Ammon's horn (tissue), 1 donor: ENCODE data around the gene SPIB.
"Not testable (repeated sequence)": the region's sequence is repeated elsewhere in the genome, so short reads cannot be mapped to it uniquely, and the experiment has no call there.

Source experiments
- DNase-seq: peaks from one replicate; pipeline ENCODE4 v3.0.0-alpha.2; 2016; ENCODE audit warnings: low spot score

SPIB gene

DNA sequence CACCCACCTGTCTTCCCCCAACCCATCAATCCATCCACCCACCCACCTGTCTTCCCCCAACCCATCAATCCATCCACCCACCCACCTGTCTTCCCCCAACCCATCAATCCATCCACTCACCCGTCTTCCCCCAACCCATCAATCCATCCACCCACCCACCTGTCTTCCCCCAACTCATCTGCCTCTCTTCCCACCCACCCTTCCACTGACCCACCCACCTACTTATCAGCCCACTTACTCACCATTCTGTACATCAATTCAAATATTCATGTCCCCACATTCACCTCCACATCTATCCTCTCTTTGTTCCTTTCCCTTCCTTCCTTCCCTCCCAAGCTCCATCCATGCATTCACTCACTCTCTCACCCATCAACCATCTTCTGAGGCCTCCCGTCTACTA lies 20.4 kb downstream of the SPIB start:
- not testable (repeated sequence) for DNase-seq

DNA sequence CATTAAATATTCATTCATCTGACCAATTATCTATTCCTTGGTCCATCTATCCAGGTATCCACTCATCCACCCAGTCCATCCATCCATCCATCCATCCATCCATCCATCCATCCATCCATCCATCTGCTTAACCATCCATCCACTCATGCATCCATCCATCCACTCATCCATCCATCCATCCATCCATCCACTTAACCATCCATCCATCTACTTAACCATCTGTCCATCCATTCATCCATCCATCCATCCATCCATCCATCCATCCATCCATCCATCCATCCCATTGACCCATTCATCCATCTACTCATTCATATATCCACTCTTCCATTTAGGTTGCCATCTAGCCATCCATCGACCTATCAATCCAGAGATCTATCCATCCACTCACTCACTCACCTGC lies 25.3 kb downstream of the SPIB start:
- DNase-seq, result no peak

DNA sequence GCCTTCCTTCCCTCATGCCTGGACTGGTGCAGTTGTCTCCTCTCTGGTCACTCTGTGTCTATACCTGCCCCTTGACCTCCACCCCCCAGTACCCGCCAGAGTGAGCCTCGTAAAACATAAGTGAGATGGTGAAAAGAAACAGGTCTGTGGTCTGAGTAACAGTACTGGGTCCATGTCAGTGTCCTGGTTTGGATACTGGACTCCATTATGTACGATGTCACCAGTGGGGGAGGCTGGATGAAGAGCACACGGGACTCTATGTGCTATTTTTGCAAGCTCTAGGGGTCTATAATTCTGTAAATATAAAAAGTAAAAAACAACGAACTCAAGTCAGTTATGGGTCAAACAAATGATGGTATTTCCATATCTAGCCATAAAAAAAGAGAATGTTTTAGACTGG lies 28.3 kb downstream of the SPIB start:
- DNase-seq, result no peak

DNA sequence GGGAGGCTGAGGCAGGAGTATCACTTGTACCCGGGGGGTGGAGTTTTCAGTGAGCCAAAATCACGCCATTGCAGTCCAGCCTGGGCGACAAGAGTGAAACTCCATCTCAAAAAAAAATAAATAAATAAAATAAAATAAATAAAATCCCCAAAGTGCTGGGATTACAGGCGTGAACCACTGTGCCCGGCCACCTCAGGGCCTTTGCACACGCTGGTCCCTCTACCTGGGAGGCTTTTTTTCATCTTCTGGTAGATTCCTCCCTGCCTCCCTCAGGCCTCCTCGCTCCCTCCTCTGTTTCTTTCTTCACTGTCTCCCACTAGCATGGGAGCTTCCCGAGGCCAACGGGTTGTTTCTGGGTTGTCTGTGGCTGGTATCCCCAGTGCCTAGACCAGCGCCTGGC lies 29.0 kb downstream of the SPIB start:
- no peak for DNase-seq

DNA sequence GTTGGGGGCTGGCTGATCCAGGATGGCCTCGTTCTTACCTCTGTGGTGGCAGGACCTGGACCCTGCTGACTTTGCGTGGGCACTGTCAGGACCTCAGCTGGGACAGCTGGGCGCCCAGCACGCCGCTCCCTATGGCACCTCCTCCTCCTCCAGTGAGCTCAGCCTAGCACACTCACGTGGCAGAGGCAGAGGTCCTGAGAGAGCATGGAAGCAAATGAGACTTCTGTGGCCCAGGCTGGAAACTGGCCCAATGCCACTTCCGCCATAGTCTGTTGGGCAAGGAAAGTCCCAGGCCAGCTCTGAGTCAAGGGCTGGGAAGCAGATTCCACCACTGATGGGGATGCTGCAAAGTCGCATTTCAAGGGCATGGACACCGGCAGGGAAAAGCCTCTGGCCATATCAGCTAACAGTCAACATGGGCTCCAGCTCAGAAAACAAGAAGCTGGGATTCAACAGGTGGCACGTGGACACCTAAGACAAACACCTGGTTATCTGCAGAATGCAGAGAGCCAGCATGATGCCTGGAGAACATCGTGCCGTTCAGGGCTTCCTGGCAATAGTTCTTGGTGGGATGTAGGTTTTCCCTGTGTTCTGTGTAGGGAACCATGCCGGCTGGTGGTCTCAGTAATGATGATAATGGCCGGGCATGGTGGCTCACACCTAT lies 30.6 kb downstream of the SPIB start:
- no peak for DNase-seq

DNA sequence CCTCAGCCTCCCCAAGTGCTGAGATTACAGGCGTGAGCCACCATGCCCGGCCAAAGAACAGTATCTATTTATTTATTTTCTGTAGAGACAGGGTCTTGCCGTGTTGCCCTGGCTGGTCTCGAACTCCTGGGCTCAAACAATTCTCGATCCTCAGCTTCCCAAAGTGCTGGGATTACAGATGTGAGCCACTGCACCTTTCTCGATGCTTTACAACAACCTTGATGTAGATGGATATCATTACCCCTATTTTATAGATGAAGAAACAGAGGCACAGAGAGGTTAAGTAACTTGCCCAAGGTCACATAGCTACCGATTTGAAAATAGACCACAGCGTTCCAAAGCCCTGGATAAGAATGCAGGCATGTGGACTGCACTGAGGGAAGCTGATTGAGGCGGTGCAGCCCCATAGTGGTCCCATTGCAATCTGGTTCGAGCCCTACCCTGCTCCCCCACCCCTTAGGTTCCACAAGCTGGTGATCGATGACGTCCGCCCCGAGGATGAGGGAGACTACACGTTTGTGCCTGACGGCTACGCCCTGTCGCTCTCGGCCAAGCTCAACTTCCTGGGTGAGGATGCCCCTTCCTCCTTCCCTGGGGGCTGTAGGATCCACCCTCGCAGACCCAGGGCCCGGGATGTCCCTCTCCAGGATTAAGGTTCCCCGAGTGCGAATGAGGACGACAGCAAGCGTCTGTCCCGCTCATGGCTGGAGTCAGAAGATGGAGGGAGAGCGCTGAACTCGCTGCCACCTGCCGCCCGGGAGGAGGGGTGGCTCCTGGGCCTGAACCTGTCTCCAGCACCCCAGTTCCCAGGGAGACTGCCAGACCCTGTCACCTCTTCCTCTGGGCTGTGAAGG lies 31.9 kb downstream of the SPIB start:
- no peak for DNase-seq

DNA sequence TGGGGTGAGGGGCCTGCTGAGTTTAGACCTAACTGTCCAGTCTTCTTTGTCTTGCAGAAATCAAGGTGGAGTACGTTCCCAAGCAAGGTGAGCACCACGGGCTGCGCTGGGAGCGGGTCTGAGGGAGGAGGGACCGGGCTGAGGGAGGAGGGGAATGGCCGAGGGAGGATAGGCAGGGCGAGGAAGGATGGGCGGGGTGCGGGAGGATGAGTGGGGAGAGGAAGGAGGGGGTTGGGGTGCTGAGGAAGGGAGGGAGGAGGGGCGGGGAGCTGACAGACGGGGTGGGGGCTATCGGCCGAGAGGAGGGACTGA lies 32.4 kb downstream of the SPIB start:
- no peak for DNase-seq

DNA sequence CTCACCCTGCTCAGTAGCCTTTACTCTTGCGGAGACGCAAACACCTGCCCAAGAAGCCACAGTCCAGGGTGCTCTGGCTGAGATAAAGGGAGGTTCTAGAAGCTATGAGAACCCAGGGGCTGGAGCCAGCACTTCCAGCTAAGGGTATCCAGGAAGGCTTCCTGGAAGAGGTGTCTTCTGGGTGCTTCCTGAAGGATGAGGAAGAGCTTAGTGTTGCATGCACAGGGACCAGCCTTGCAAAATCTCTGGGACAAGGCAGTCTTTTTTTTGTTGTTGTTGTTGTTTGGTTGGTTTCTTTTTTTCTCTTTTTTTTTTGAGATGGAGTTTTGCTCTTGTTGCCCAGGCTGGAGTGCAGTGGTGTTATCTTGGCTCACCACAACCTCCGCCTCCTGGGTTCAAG lies 34.5 kb downstream of the SPIB start:
- DNase-seq, result no peak

DNA sequence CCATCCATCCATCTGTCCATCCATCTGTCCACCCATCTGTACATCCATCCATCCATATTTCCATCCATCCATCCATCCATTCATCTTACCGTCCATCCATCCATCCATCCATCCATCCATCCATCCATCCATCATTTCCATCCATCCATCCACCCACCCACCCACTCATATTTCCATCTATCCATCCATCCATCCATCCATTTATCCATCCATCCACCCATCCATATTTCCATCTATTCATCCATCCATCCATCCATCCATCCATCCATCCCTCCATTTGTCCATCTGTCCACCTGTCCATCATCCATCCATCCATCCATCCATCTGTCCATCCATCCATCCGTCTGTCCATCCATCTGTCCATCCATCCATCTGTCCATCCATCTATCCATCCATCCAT lies 37.3 kb downstream of the SPIB start:
- DNase-seq, result no peak

DNA sequence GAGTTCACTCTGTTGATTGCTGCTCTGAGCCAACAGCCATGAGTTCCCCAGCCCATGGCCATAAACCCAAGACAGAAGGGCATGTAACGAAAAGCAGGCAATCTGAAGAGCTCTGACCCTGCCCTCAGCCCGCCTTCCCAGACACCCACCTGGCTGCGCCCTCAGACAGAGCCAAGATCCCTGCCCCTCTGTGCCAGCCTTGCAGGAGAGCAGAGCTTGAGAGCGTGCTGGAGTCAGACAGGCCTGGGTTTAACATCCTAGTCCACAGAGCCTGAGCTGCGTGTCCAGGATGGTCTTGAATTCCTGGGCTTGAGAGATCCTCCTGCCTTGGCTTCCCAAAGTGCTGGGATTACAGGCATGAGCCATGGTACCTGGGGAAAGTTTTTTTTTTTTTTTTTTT lies 38.6 kb downstream of the SPIB start:
- DNase-seq, result no peak

DNA sequence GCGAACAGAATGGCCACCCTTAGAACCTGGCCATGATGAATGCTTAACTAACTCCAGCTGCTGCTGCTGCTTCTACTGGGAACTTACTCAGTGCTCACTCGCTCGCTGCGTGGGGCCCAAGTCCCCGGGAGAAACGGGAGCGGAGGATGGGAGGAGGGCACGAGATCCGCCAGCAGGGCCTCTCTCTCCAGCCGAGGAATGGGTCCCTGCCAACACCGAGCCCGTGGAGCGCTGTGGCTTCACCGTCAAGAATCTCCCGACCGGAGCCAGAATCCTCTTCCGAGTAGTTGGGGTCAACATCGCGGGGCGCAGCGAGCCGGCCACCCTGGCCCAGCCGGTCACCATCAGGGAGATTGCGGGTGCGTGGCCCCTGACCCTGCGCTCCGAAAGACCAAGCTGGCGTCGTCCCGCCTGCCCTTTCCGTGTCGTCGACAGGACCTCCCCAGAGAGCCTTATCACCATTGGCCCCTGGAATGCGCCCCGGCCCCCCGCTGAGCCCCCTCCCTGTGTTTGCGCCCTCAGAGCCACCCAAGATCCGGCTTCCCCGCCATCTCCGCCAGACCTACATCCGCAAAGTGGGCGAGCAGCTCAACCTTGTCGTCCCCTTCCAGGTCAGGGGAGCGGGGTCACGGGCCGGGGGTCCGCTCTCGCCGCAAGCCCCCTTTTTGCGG lies 39.8 kb downstream of the SPIB start:
- DNase-seq, result no peak

DNA sequence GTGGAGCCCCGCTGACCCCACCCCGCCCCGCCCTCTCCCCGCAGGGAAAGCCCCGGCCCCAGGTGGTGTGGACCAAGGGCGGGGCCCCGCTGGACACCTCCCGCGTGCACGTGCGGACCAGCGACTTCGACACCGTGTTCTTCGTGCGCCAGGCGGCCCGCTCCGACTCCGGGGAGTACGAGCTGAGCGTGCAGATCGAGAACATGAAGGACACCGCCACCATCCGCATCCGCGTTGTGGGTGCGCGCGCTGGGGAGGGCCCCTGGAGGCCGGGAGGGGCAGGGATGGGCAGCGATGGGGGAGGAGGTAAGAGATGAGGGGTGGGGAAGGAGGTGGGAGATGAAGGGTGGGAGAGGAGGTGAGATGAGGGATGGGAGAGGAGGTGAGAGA lies 40.3 kb downstream of the SPIB start:
- no peak for DNase-seq

DNA sequence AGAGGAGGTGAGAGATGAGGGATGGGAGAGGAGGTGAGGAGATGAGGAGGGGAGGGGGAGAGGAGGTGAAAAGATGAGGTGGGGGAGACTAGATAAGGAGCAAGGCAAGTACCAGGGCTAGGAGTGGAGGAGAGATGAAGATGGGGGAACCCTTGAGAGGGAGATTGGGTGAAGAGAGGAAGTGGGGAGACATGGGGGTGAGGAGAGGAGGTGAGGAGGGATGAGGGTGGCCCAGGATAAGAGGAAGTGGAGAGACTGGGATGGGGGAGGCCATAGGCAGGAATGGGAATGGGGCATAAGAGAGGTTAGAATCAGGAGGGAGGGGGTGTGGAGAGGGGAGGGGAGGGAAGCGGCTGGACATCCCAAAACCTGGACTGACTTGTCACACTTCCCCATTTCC lies 40.9 kb downstream of the SPIB start:
- DNase-seq, result no peak

DNA sequence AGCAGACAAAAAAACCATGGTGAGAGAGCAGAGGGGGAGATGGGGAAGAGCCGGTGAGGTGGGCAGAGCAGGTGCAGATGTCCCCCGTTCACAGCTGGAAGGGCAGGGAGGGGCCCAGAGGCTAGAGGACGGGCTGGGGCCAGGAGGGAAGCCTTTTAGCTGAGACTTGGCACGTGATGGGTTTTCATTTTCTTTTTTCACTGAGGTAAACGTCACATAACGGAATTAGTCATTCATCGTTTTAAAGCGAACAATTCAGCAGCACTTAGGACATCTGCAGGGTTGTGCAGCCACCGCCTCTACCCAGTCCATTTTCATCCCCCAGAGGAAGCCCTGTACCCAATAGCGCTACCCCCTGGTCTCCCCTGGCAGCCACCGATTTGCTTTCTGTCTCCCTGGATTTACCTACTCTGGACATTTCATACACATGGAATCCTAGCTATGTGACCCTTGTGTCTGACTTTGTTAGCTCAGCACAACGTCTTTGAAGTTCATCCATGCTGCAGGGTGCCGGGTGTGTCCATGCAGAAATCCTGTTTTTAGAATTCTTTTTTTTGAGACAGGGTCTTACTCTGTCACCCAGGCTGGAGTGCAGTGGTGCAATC lies 41.5 kb downstream of the SPIB start:
- DNase-seq, result no peak

DNA sequence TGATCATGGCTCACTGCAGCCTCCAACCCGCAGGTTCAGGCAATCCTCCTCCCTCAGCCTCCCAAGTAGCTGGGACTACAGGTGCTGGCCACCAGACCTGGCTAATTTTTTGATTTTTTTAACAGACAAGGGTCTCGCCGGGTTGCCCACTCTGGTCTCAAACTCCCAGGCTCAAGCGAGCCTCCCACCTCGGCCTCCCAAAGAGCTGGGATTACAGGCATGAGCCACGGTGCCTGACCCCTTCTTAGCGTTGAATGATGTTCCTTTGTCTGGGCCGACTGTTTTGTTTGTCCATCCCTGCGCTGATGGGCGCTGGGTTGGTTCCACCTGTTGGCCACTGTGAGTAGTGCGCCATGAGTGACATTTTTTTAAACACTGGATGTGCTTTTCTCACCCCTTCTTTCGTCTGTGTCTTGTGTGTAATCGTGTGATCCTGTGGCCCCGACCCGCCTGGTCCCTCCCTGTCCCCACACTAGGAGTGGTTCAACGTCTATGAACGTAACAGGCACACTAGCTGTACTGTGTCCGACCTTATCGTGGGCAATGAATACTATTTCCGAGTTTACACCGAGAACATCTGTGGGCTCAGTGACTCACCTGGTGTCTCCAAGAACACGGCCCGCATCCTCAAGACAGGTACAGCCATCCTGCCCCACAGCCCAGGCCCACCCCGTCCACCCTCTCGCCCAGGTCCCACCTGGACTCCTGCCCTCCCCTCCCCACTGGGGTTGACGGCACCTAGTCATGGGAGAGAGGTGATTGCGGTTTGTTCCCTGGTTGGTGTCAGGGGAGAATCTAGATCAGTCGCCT lies 42.5 kb downstream of the SPIB start:
- peak; percentile 78 for DNase-seq

DNA sequence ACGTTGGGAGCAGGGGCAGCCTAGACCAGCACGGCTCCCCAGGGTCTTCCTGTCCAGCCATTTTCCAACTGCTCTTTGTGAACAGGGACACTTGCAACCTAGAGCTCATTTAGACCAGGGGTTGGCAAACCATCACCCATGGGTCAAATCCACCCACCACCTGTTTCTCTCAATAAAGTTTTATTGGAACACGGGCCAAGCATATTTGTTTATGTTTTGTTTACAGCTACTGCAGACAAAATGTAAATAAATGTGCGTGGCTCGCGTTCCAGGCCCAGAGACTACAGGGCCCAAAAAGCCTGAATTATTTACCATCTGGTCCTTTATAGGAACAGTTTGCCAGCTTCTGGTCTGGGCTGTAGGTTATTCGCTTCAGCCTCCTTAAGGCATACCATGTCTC lies 44.2 kb downstream of the SPIB start:
- DNase-seq, result no peak

DNA sequence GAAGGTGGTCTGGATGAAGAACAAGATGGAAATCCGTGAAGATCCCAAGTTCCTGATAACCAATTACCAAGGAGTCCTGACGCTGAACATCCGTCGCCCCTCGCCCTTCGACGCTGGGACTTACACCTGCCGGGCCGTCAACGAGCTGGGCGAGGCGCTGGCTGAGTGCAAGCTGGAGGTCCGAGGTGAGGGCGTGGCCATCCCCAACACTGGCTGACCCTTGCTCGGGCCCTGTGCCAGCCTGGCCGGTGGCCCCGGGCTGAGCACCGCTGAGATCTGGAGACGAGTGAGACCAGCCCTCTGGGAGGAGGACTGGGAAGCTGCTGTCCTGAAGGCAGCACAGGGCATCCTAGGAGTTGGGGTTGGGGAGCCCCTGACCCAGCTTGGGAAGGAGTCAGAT lies 45.6 kb downstream of the SPIB start:
- no peak for DNase-seq

DNA sequence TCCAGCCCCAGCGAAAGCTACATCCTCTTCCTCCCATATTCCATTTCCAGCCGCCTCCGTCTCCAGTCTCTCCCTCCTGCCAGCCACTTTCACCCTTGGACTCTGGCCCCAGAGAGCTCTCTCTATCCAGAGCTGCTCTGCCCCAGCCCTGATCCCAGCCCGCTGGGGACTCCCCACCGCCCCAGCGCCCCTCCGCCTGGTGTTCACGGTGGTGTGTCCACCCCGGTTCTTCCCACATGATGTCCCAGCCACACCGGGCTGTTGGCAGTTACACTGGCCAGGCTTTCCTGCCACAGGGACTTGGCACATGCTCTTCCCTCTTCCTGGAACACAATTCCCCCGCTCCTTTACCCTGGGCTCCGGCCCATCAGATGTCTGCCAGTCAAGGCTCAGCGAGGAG lies 46.3 kb downstream of the SPIB start:
- no peak for DNase-seq

DNA sequence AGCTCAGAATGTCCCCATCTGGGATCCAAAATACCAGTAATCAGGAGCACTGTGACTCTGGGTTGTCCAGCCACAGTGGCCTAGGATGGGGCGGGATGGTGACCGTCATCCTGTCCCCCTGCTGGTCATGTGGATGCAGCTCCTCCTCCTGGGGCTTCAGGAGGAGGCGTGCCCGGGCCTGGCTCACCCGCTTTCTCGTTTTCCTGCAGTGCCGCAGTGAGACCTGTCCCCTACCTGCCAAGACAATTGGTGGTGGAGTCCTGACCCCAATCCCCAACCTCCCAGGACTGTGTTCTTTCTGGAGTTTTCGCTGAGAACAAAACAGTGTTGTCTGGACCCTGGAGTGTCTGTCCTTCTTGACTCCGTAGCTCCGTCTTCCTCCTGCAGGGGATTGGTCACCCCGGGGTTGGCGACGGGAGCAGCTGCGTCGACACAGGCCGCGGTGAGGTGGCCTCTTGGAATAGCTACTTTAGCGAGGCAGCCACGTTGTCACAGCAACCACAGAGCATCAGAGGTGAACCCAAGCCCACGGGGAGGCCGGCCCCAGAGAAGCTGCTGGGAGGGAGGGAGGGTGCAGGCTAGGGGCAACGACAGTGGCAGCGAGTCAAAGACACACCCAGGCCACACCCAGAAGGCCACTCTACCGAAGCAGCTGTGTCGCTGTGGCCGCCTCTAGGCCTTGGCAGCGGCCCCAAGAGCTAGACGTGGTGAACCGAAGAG lies 47.4 kb downstream of the SPIB start:
- no peak for DNase-seq

DNA sequence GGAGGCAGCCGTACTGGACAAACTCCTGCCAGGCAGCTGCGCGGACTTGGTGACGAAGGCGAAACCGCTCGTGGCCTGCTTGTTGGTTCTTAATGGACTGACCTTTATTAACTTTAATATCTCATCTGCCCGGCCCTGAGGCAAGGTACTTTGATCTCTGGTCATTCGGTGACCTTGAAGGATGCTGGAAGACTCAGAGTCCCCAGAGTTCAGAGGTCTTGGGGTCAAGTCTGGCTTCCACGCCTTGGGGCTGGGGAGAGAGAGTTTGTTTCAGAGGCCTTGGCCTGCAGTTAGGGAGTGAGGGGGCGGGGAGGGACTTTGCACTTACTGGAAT lies 47.9 kb downstream of the SPIB start:
- DNase-seq, result no peak

DNA sequence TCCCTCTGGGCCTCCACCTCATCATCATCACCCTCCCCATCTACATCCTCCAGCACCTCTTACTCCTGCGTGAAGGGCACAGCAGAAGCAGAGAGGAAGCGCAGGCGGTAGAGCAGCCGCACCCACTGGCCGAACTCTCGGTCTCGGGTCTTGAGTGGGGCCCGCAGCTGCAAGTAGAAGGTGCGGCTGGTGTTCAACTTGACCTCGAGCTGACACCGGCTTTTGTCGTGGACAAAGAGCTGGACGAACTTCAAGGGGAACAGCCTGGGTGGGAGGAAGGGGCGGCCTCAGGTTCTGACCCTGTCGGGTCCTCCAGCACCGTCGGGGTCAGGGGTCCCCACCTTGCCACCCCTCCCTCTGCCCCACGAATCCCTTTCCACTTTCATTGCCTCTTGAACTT lies 48.8 kb downstream of the SPIB start:
- DNase-seq, result no peak

DNA sequence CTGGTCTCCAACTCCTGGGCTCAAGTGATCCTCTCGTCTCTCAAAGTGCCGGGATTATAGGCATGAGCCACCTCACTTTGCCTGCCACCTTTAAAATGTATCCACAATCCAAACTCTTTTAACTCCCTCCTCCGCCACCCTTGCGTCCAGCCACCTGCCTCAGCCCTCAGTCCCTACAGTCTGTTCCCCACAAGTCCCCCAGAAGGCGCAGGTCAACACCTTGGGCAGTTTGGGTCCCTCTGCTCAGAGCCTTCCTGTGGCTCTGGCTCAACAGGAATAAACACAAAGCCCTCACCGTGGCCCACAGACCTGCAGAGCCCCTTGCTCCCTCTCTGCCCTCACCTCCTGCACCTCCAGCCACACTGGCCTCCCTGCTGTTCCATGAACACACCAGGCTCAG lies 50.1 kb downstream of the SPIB start:
- DNase-seq, result no peak
